Progenitor cell of endocrine pancreas (in vitro differentiated cells): Measurements from ENCODE around the gene LCN2. TPM values are rescaled to one million over a fixed set of nuclear protein-coding genes. Genes with fewer than 3 reads are reported as not detected.
A peak's percentile ranks its signal among the peaks of the same experiment; 100 is the strongest.

Experiments used
- DNase-seq: peaks from one replicate; pipeline ENCODE4 v3.0.0; 2021; ENCODE audit warnings: low spot score; ENCODE audit not compliant: unreplicated experiment
- H3K27ac Mint-ChIP-seq: 2 replicates; pipeline ENCODE4 v1.8.0; 2021; ENCODE audit warnings: mild to moderate bottlenecking, moderate library complexity, mixed read lengths
- H3K27me3 Mint-ChIP-seq: 2 replicates; pipeline ENCODE4 v1.8.0; 2021; ENCODE audit warnings: mixed read lengths
- H3K36me3 Mint-ChIP-seq: 2 replicates; pipeline ENCODE4 v1.8.0; 2022; ENCODE audit warnings: mixed read lengths; ENCODE audit not compliant: insufficient read depth
- H3K4me1 Mint-ChIP-seq: 2 replicates; pipeline ENCODE4 v1.8.0; 2021; ENCODE audit warnings: low read depth, mixed read lengths
- H3K4me3 Mint-ChIP-seq: 2 replicates; pipeline ENCODE4 v1.8.0; 2021; ENCODE audit warnings: low read depth, mild to moderate bottlenecking, moderate library complexity, mixed read lengths
- H3K9me3 Mint-ChIP-seq: 2 replicates; pipeline ENCODE4 v1.8.0; 2021; ENCODE audit warnings: low read depth, mixed read lengths
- CTCF ChIP-seq: fragments of 200-600 bp; sonication (generic); IDR thresholded peaks from one replicate; pipeline ENCODE4 v1.5.0; 2021; ENCODE audit warnings: antibody characterized with exemption, mild to moderate bottlenecking; ENCODE audit not compliant: unreplicated experiment
- total RNA-seq: library from RNA; stranded (reverse); gene quantifications from 2 replicates; pipeline ENCODE4 v1.2.1, GENCODE V29; 2021

Gene LCN2
- total RNA-seq, 1 donor from 2014 or later = not detected

- no peak for TF ChIP-seq CTCF
- H3K4me1 Mint-ChIP-seq = no peaks in the 10 kb centered on the region
- peaks cover 42% of the 10 kb centered on the region for H3K36me3 Mint-ChIP-seq
These were observed 33.8 kb downstream of the LCN2 start for GRCh38 chr9:128182893-128183588.

GRCh38 chr9:128185979-128186965 is 37.0 kb downstream of the LCN2 start:
- no peak for TF ChIP-seq CTCF

More at GRCh38 chr9:128182893-128183588, 33.8 kb downstream of the LCN2 start:
- no peaks in the 10 kb centered on the region for H3K9me3 Mint-ChIP-seq
- DNase-seq = no peak
- no peak overlapping the region for H3K4me3 Mint-ChIP-seq
- no peak overlapping the region for H3K27ac Mint-ChIP-seq
- no peaks in the 10 kb centered on the region for H3K27me3 Mint-ChIP-seq

GRCh38 chr9:128187361-128187760 is 38.1 kb downstream of the LCN2 start:
- Mint-ChIP-seq H3K36me3 (peaks cover 25% of the 10 kb centered on the region), H3K9me3 (no peaks in the 10 kb centered on the region), H3K4me1 (peaks cover 6% of the 10 kb centered on the region), H3K27me3 (no peaks in the 10 kb centered on the region), H3K4me3 (no peak overlapping the region), H3K27ac (no peak overlapping the region)
- DNase-seq = no peak
- no peak for TF ChIP-seq CTCF

More at GRCh38 chr9:128185979-128186965, 37.0 kb downstream of the LCN2 start:
- Mint-ChIP-seq H3K4me1 (peaks cover 5% of the 10 kb centered on the region), H3K4me3 (no peak overlapping the region), H3K9me3 (no peaks in the 10 kb centered on the region), H3K27me3 (no peaks in the 10 kb centered on the region), H3K36me3 (peaks cover 29% of the 10 kb centered on the region), H3K27ac (peak overlapping the region; percentile 30)
- DNase-seq = no peak

GRCh38 chr9:128188209-128188608 is 39.0 kb downstream of the LCN2 start:
- Mint-ChIP-seq H3K27me3 (no peaks in the 10 kb centered on the region), H3K4me3 (no peak overlapping the region), H3K9me3 (no peaks in the 10 kb centered on the region), H3K36me3 (peaks cover 20% of the 10 kb centered on the region), H3K4me1 (peaks cover 6% of the 10 kb centered on the region), H3K27ac (no peak overlapping the region)
- no peak for TF ChIP-seq CTCF
- no peak for DNase-seq

GRCh38 chr9:128190013-128190412 is 40.8 kb downstream of the LCN2 start:
- no peaks in the 10 kb centered on the region for H3K27me3 Mint-ChIP-seq
- TF ChIP-seq CTCF = no peak
- no peaks in the 10 kb centered on the region for H3K9me3 Mint-ChIP-seq
- H3K36me3 Mint-ChIP-seq = peaks cover 14% of the 10 kb centered on the region
- no peak overlapping the region for H3K27ac Mint-ChIP-seq
- no peak for DNase-seq
- H3K4me3 Mint-ChIP-seq = peak overlapping the region; percentile 96
- peaks cover 6% of the 10 kb centered on the region for H3K4me1 Mint-ChIP-seq
